B cell (primary cell): ENCODE results near the gene ANKRD52. TPM values are rescaled to one million over a fixed set of nuclear protein-coding genes. Genes with fewer than 3 reads are reported as not detected.

Experiments
- ATAC-seq: fragments of 200-7000 bp; cut with Tn5 transposase; one replicate; pipeline ENCODE4 v1.10.0; 2021; ENCODE audit warnings: low read depth, mild to moderate bottlenecking, moderate number of reproducible peaks, moderate library complexity
- CTCF ChIA-PET: fragments of 350-600 bp; sonication (Branson Sonifier 250); formaldehyde crosslinking; loops from one replicate; lab custom pipeline; 2021; ENCODE audit warnings: antibody characterized with exemption, inconsistent platforms; lab: Charles Lee
- POLR2A ChIA-PET: fragments of 350-600 bp; sonication (Branson Sonifier 250); formaldehyde crosslinking; loops from one replicate; lab custom pipeline; 2021; ENCODE audit warnings: antibody characterized with exemption; lab: Charles Lee
- DNase-seq: peaks from one replicate; pipeline ENCODE4 v3.0.0; 2013
- H2AFZ ChIP-seq: 2 replicates; pipeline ENCODE4 v1.6.1; 2012; ENCODE audit warnings: mild to moderate bottlenecking, low read depth, low read length; ENCODE audit not compliant: insufficient read depth, poor library complexity, severe bottlenecking
- H3K27ac ChIP-seq, 2 donors: 1 replicate in 1 of 2; 2 replicates in 1 of 2; pipeline ENCODE4 v1.5.1; 2012 to 2013; ENCODE audit warnings: low read length in 2 of 2, mild to moderate bottlenecking in 2 of 2, moderate library complexity in 1 of 2
- H3K27me3 ChIP-seq, 4 experiments: fragments of 200-600 bp in 1 of 4; sonication (generic) in 1 of 4; replicated peaks in 1 of 4; 1 replicate in 2 of 4; 2 replicates in 2 of 4; pipeline versions ENCODE4 v1.6.1 to v1.7.0; 2013 to 2016; ENCODE audit warnings: low read length in 3 of 4, mild to moderate bottlenecking in 2 of 4, mixed read lengths in 1 of 4, moderate library complexity in 1 of 4; ENCODE audit not compliant: insufficient read depth in 4 of 4, control insufficient read depth in 3 of 4; ENCODE audit errors: control extremely low read depth in 1 of 4
- H3K36me3 ChIP-seq, 2 experiments: replicated peaks in 1 of 2; 1 replicate in 1 of 2; 2 replicates in 1 of 2; pipeline versions ENCODE4 v1.6.1 to v1.7.1; 2013; ENCODE audit warnings: low read length in 1 of 2; ENCODE audit not compliant: insufficient read depth in 2 of 2, control insufficient read depth in 1 of 2; ENCODE audit errors: control extremely low read depth in 1 of 2, extremely low read depth in 1 of 2
- H3K4me1 ChIP-seq, 2 donors: fragments of 200-600 bp in 1 of 2; sonication (generic) in 1 of 2; 1 replicate in 1 of 2; 2 replicates in 1 of 2; pipeline versions ENCODE4 v1.5.1 to v1.6.1; 2013 to 2017; ENCODE audit warnings: low read length in 2 of 2; ENCODE audit not compliant: control insufficient read depth in 2 of 2, insufficient read depth in 2 of 2
- H3K4me2 ChIP-seq: replicated peaks from 2 replicates; pipeline ENCODE3; 2012; ENCODE audit warnings: mild to moderate bottlenecking, low read depth, low read length; ENCODE audit not compliant: poor library complexity, severe bottlenecking
- H3K4me3 ChIP-seq, 5 experiments: fragments of 200-600 bp in 1 of 5; sonication (generic) in 1 of 5; 1 replicate in 3 of 5; 2 replicates in 2 of 5; pipeline versions ENCODE4 v1.5.1 to v1.7.0; 2011 to 2016; ENCODE audit warnings: low read length in 4 of 5, mild to moderate bottlenecking in 4 of 5, low read depth in 2 of 5, control low read depth in 1 of 5, moderate library complexity in 1 of 5; ENCODE audit not compliant: insufficient read depth in 1 of 5; ENCODE audit errors: control extremely low read depth in 1 of 5, extremely low read depth in 1 of 5
- H3K79me2 ChIP-seq: fragments of 200-600 bp; sonication (generic); one replicate; pipeline ENCODE4 v1.6.0; 2016; ENCODE audit warnings: low read length; ENCODE audit not compliant: control insufficient read depth, insufficient read depth
- H3K9ac ChIP-seq: fragments of 200-600 bp; sonication (generic); 2 replicates; pipeline ENCODE4 v1.6.1; 2017; ENCODE audit warnings: mild to moderate bottlenecking, low read length, moderate library complexity
- H3K9me3 ChIP-seq, 3 donors: one replicate each; pipeline versions ENCODE4 v1.6.1 to v1.7.1; 2013; ENCODE audit warnings: low read length in 2 of 3; ENCODE audit not compliant: control insufficient read depth in 2 of 3, insufficient read depth in 1 of 3; ENCODE audit errors: control extremely low read depth in 1 of 3
- H4K20me1 ChIP-seq: 2 replicates; pipeline ENCODE4 v1.6.0; 2012; ENCODE audit warnings: mild to moderate bottlenecking, low read length; ENCODE audit not compliant: insufficient read depth, control insufficient read depth, poor library complexity, severe bottlenecking
- H3K27ac Mint-ChIP-seq: one replicate; pipeline ENCODE4 v1.8.0; 2021; ENCODE audit warnings: mixed read lengths
- H3K27me3 Mint-ChIP-seq: one replicate; pipeline ENCODE4 v1.8.0; 2021; ENCODE audit warnings: mixed read lengths
- H3K4me1 Mint-ChIP-seq: one replicate; pipeline ENCODE4 v1.8.0; 2021; ENCODE audit warnings: mixed read lengths
- H3K4me3 Mint-ChIP-seq: one replicate; pipeline ENCODE4 v1.8.0; 2021; ENCODE audit warnings: mixed read lengths
- H3K9me3 Mint-ChIP-seq: one replicate; pipeline ENCODE4 v1.8.0; 2022; ENCODE audit warnings: mixed read lengths; ENCODE audit not compliant: insufficient read depth
- CTCF ChIP-seq: fragments of 200-600 bp; IDR thresholded peaks from one replicate; pipeline ENCODE4 v1.8.0; 2022; ENCODE audit warnings: antibody characterized with exemption, mild to moderate bottlenecking
- EZH2 ChIP-seq: IDR thresholded peaks from 2 replicates; pipeline ENCODE4 v1.6.1; 2012; ENCODE audit warnings: borderline replicate concordance, low read depth, mild to moderate bottlenecking, moderate library complexity, low read length; ENCODE audit not compliant: insufficient read depth, poor library complexity, severe bottlenecking
- WGBS: methylation state at CpG from one replicate; pipeline ENCODE4 v1.1.5; 2013; ENCODE audit warnings: missing lambda C conversion rate; ENCODE audit not compliant: insufficient coverage; 5-methylcytosine and 5-hydroxymethylcytosine counted together
- intact Hi-C: fragments of 100-400 bp; cut with micrococcal nuclease; formaldehyde crosslinking; loops from one replicate; pipeline ENCODE4 v1.10.0; 2022
- polyA plus RNA-seq: library from polyadenylated mRNA; depleted of rRNA; stranded (reverse); fragments of >200 nt; gene quantifications from 2 replicates; pipeline ENCODE4 v1.2.3, GENCODE V29; 2012
- total RNA-seq, 2 donors: library from RNA; stranded (reverse); fragments of 120-200 nt in 1 of 2; gene quantifications; 1 replicate in 1 of 2; 2 replicates in 1 of 2; pipeline versions ENCODE4 v1.2.3 to v1.2.4, GENCODE V29; 2013 to 2022

ANKRD52 gene
- total and polyA plus RNA-seq, 2 donors (not counting 1 experiment from before 2014, with no cell fraction given) = 17.9 to 46.5 TPM

- Histone ChIP-seq H3K4me1 (peaks cover 19 to 34% of the 10 kb centered on the region in 2 donors), H3K4me2 (peak overlapping the region; percentile 99), H3K4me3 (peak overlapping the region in 4 of 5 experiments; percentile 80 to 89 (median 86)), H3K36me3 (peaks cover 0 to 10% of the 10 kb centered on the region in 2 experiments), H3K79me2 (peaks cover 29% of the 10 kb centered on the region), H3K9me3 (no peaks in the 10 kb centered on the region), H3K27me3 (no peaks in the 10 kb centered on the region), H4K20me1 (no peaks in the 10 kb centered on the region), H3K9ac (peak overlapping the region; percentile 92), H3K27ac (peak overlapping the region; percentile 75 to 86), H2AFZ (no peak overlapping the region)
- intact Hi-C loops = loop anchor here (2.0 to 5.0 kb wide), 3 partner anchors 127 to 257 kb away; partner anchors contain the start of genes CNPY2, SUOX and TIMELESS
- H3K4me1 Mint-ChIP-seq = peaks cover 49% of the 10 kb centered on the region
- H3K4me3 Mint-ChIP-seq = peak overlapping the region; percentile 98
- POLR2A ChIA-PET = interaction anchor here (0.7 to 3.2 kb wide), 4 partner anchors 31 to 259 kb away, joined by 4 to 35 read pairs (median 6); partner anchors contain the start of genes ESYT1 and RNF41
- no peaks in the 10 kb centered on the region for H3K9me3 Mint-ChIP-seq
- WGBS = 23% methylated on average over 1 of the region's 9 CpGs
- ATAC-seq (no peak), DNase-seq (peak; percentile 26)
- peak overlapping the region; percentile 97 for H3K27ac Mint-ChIP-seq
- TF ChIP-seq EZH2 (no peak), CTCF (no peak)
- CTCF ChIA-PET = interaction anchor here (0.7 to 6.7 kb wide), 13 partner anchors 11 to 496 kb away, joined by 3 to 247 read pairs (median 8); partner anchors contain the start of genes ANKRD52, ESYT1, MYL6B and NABP2
- H3K27me3 Mint-ChIP-seq = no peaks in the 10 kb centered on the region
Observed at GRCh38 chr12:56190695-56191155, 67.5 kb downstream of the ANKRD52 start.
